ENCODE data around the gene GDF11.

- TF ChIP-seq POLR2A (IDR thresholded peaks at IDR 0.05; ENCODE audit: extremely low read depth, insufficient read length) = no peak
- TF ChIP-seq CTCF (IDR thresholded peaks at IDR 0.05; ENCODE audit: low read depth, low read length) = peak; percentile 64
- TF ChIP-seq MAX (IDR thresholded peaks at IDR 0.05; ENCODE audit: low read depth, low read length) = no peak
Observed at GRCh38 chr12:55797068-55797467, 54.1 kb downstream of the GDF11 start.

All from NB4 (cell line).